Lower leg skin (tissue), 3 donors: ENCODE results near the gene CLRN1.

Source experiments
- CTCF ChIP-seq, 3 donors: fragments of 450-650 bp; IDR thresholded peaks; one replicate each; pipeline ENCODE4 v1.5.1; 2016; ENCODE audit warnings: antibody characterized with exemption in 3 of 3, mild to moderate bottlenecking in 3 of 3, moderate library complexity in 2 of 3
- POLR2A ChIP-seq, 2 donors: fragments of 450-650 bp; IDR thresholded peaks; one replicate each; pipeline ENCODE4 v1.6.1; 2016 to 2017; ENCODE audit warnings: antibody characterized with exemption in 2 of 2, mild to moderate bottlenecking in 1 of 2, moderate library complexity in 1 of 2

DNA sequence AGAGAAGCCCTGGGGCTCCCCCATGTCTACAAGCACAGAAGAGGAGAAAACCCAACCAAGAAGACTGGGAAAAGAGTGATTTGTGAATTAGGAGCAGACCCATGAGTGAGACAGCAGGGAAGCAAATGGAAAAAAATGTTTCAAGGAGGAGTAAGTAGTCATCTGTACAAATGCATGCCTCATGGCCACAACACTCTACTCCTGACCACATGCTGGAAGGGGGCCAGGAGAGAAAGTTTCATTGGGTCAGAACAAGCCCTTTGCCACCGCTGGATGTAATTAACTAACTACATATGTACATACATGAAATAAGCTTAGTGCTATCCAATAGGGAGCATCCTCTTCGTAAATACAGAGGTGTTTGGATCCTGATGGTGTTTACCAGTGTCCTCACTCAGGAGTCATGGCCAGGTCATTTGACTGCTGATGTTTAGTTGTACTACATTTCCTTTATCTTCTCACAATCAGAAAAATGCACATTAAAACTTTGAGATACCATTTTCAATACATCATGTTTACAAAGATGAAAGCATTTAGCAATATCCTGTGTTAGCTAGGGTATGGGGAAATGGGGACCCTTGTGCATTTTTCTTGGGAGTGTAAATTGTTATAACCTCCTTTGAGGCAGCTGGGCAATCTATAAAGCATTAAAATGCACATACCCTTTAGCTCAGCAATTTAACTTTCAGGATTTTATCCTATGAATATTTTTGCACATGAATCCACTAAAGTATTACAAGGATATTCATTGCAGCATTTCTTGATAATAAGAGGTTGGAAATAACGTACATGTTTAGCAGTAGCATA, 27.1 kb downstream of the CLRN1 start:
- no peak for TF ChIP-seq CTCF (IDR thresholded peaks at IDR 0.05)
- no peak for TF ChIP-seq POLR2A (IDR thresholded peaks at IDR 0.05)
